ENCODE data around the gene KRT71. TPM values are rescaled to one million over a fixed set of nuclear protein-coding genes. Genes with fewer than 3 reads are reported as not detected.
"Not testable (repeated sequence)": the region's sequence is repeated elsewhere in the genome, so short reads cannot be mapped to it uniquely, and the experiment has no call there.

The KRT71 gene
- total and polyA plus RNA-seq, 3 donors from 2014 or later: 0.12 TPM; not detected in 2

DNA sequence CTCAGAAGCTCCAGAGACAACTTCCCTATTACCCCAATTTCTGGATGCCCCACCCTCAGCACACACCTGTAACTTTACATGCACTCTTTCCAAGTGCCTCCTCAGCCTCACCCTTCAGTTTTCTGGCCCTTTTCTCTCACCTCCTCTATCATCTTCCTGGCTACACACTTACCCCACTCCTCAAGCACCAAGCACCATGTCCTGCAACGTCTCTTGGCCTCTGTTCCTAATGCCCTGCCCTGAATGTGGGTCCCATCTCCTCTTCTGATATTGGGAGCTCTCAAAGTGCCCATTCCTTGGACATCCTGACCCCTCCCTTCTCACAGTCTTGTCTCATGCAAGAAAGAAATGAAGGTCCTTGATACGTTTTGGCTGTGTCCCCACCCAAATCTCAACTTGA lies 47.1 kb upstream of the KRT71 start:
- H3K27ac ChIP-seq: no peak overlapping the region
- no peaks in the 10 kb centered on the region for H3K9me3 ChIP-seq
- no peak for DNase-seq
- no peak overlapping the region for H3K4me3 ChIP-seq
- H3K4me1 ChIP-seq: peaks cover 5% of the 10 kb centered on the region
- H3K36me3 ChIP-seq (ENCODE audit: low read depth, missing control alignments): no peaks in the 10 kb centered on the region
- intact Hi-C loops (cut with DNase I; ENCODE audit: low total_unique reads): no loop called here
- H3K27me3 ChIP-seq: no peaks in the 10 kb centered on the region
- WGBS, 2 donors: 58 to 68% methylated on average over 2 of the region's 2 CpGs
- TF ChIP-seq POLR2A (IDR thresholded peaks at IDR 0.05): no peak
- TF ChIP-seq, protein P1, sequence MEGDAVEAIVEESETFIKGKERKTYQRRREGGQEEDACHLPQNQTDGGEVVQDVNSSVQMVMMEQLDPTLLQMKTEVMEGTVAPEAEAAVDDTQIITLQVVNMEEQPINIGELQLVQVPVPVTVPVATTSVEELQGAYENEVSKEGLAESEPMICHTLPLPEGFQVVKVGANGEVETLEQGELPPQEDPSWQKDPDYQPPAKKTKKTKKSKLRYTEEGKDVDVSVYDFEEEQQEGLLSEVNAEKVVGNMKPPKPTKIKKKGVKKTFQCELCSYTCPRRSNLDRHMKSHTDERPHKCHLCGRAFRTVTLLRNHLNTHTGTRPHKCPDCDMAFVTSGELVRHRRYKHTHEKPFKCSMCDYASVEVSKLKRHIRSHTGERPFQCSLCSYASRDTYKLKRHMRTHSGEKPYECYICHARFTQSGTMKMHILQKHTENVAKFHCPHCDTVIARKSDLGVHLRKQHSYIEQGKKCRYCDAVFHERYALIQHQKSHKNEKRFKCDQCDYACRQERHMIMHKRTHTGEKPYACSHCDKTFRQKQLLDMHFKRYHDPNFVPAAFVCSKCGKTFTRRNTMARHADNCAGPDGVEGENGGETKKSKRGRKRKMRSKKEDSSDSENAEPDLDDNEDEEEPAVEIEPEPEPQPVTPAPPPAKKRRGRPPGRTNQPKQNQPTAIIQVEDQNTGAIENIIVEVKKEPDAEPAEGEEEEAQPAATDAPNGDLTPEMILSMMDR (IDR thresholded peaks at IDR 0.05): no peak

DNA sequence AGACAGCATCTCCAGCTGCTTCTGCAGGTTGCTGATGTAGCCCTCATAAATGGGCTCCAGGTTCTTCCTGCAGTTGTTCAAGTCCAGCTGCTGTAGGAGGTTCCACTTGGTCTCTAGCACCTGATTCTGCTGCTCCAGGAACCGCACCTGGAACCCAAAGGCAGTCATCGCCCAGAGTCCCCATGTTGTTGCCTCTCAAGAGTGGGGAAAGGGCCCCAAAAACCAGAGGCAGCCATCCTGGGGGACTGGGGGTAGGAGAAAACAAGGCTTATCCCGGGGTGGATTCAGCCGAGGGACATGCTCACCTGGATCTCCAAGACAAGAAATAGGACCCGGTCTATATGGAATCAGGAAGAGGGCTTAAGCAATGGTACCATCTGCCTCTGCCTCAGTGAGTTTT lies 46.0 kb upstream of the KRT71 start:
- no peak for DNase-seq
- WGBS, 2 donors: 92 to 95% methylated on average over 4 to 5 of the region's 5 CpGs
- Histone ChIP-seq H3K36me3 (ENCODE audit: low read depth, missing control alignments) (no peaks in the 10 kb centered on the region), H3K27me3 (no peaks in the 10 kb centered on the region), H3K4me1 (peaks cover 5% of the 10 kb centered on the region), H3K9me3 (no peaks in the 10 kb centered on the region), H3K27ac (no peak overlapping the region), H3K4me3 (no peak overlapping the region)
- intact Hi-C loops (cut with DNase I; ENCODE audit: low total_unique reads): no loop called here
- no peak for TF ChIP-seq POLR2A (IDR thresholded peaks at IDR 0.05)
- TF ChIP-seq, protein P1 (IDR thresholded peaks at IDR 0.05): no peak

- H3K27ac ChIP-seq; H3K27me3 ChIP-seq; H3K36me3 ChIP-seq (ENCODE audit: low read depth, missing control alignments); H3K9me3 ChIP-seq; H3K4me1 ChIP-seq; intact Hi-C loops (cut with DNase I; ENCODE audit: low total_unique reads); DNase-seq; H3K4me3 ChIP-seq: not testable (repeated sequence)
- 94 to 96% methylated on average over 4 of the region's 4 CpGs for WGBS, 2 donors
Measured at GRCh38 chr12:52594237-52594636, 41.3 kb upstream of the KRT71 start.

DNA sequence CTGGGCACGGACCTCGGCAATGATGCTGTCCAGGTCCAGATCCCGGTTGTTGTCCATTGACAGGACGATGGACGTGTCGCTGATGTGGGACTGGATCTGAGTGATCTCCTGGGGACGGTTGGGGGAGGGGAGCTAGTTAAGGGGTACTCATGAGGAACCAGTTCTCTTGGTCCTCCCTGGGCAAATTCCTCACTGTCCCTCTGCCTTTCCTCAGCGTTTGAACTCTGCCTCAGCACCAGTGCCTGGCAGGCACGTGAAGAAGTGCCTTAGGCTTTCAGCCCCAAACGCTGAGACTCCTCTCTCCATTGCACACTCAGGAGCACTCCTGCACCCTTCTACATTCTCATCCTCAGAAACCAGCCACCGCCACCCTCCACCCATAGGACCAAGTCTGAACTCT lies 38.6 kb upstream of the KRT71 start:
- Histone ChIP-seq H3K27ac (no peak overlapping the region), H3K4me3 (no peak overlapping the region), H3K9me3 (no peaks in the 10 kb centered on the region), H3K36me3 (ENCODE audit: low read depth, missing control alignments) (no peaks in the 10 kb centered on the region), H3K4me1 (no peaks in the 10 kb centered on the region), H3K27me3 (no peaks in the 10 kb centered on the region)
- WGBS, 2 donors: 92 to 95% methylated on average over 11 of the region's 11 CpGs
- intact Hi-C loops (cut with DNase I; ENCODE audit: low total_unique reads): no loop called here
- TF ChIP-seq POLR2A (IDR thresholded peaks at IDR 0.05): no peak
- TF ChIP-seq, protein P1 (IDR thresholded peaks at IDR 0.05): no peak
- no peak for DNase-seq

GRCh38 chr12:52590021-52590420 lies 37.1 kb upstream of the KRT71 start:
- Histone ChIP-seq H3K9me3 (no peaks in the 10 kb centered on the region), H3K4me3 (no peak overlapping the region), H3K27ac (no peak overlapping the region), H3K4me1 (no peaks in the 10 kb centered on the region), H3K36me3 (ENCODE audit: low read depth, missing control alignments) (no peaks in the 10 kb centered on the region), H3K27me3 (no peaks in the 10 kb centered on the region)
- WGBS, 2 donors: 89 to 90% methylated on average over 5 to 6 of the region's 6 CpGs
- intact Hi-C loops (cut with DNase I; ENCODE audit: low total_unique reads): no loop called here
- no peak for DNase-seq
- TF ChIP-seq POLR2A (IDR thresholded peaks at IDR 0.05): no peak
- TF ChIP-seq, protein P1 (IDR thresholded peaks at IDR 0.05): no peak
